H1 (cell line): ENCODE data around the gene PEPD.

Experiments
- CEBPB ChIP-seq: IDR thresholded peaks from 2 replicates; pipeline ENCODE4 v1.6.1; 2012; ENCODE audit warnings: low read depth, low read length
- CREB1 ChIP-seq: IDR thresholded peaks from 2 replicates; pipeline ENCODE4 v1.6.1; 2012; ENCODE audit warnings: inconsistent platforms
- GTF2F1 ChIP-seq: IDR thresholded peaks from 2 replicates; pipeline ENCODE4 v1.6.1; 2012; ENCODE audit warnings: low read depth, low read length, improper control_type of control experiment, borderline replicate concordance
- JUN ChIP-seq: IDR thresholded peaks from 2 replicates; pipeline ENCODE4 v1.6.1; 2011; ENCODE audit warnings: low read depth, mild to moderate bottlenecking, improper control_type of control experiment, low read length
- POLR2A ChIP-seq, 2 experiments: IDR thresholded peaks; 1 replicate in 1 of 2; 2 replicates in 1 of 2; pipeline ENCODE4 v1.6.1; 2011; ENCODE audit warnings: low read depth in 2 of 2, low read length in 2 of 2, mild to moderate bottlenecking in 2 of 2; ENCODE audit errors: control extremely low read depth in 1 of 2
- POLR2AphosphoS5 ChIP-seq: IDR thresholded peaks from 2 replicates; pipeline ENCODE4 v1.6.1; 2011; ENCODE audit warnings: low read depth, low read length
- SRF ChIP-seq: IDR thresholded peaks from 2 replicates; pipeline ENCODE4 v1.6.1; 2011; ENCODE audit warnings: mild to moderate bottlenecking, low read depth, low read length, moderate library complexity
- SUZ12 ChIP-seq: fragments of 200-600 bp; sonication (generic); IDR thresholded peaks from 2 replicates; pipeline ENCODE4 v1.6.1; 2012; ENCODE audit warnings: mild to moderate bottlenecking, inconsistent platforms, low read length, moderate library complexity, mixed read lengths
- TF ChIP-seq, protein P1 (sequence below), 3 experiments: IDR thresholded peaks; 1 replicate in 2 of 3; 2 replicates in 1 of 3; pipeline versions ENCODE4 v1.5.1 to v1.6.1; 2011; ENCODE audit warnings: low read length in 3 of 3, mild to moderate bottlenecking in 3 of 3, inconsistent platforms in 2 of 3, low read depth in 1 of 3, moderate library complexity in 1 of 3; ENCODE audit not compliant: insufficient read depth in 1 of 3; ENCODE audit errors: control extremely low read depth in 1 of 3

DNA sequence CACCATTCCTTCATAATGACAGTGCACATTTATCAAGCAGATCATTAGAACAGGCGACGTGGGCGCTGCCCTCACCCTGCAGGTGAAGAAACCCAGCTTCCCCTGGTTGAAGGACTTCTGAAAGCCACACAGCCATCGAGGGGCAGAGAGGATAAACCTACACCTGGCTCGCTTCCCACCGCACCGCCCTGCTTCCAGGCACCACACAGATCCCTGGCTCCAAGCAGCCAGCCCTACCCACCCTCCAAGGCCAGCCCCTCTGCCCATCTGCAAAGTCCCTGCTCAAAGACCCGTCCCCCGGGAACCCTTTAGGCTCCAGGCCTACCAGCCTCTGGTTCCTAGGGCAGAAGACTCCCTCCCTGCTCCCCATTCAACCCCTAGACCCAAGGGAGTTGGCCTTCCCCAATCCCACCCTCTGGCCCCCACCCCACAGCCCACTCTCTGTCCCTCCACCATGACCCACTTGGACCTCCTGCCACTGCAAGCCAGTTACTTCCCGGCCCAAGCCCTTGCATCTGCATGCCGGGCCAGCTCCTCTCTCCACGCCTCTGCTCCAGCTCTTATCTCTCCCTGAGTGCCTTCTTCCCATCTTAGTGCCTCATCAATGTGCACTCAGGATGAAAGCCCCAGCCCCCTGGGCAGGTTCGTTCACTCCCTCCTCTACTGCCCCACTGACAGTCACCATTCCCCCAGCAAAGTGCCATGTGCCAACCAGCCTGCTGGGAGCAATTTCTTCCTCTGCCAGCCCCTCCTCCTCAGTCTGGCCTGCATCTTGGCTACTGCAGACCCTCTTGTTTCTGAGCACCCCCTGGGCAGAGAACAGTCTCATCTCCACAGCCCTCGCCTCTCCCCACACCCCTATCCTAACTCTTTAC, 28.0 kb downstream of the PEPD start:
- TF ChIP-seq, protein P1, sequence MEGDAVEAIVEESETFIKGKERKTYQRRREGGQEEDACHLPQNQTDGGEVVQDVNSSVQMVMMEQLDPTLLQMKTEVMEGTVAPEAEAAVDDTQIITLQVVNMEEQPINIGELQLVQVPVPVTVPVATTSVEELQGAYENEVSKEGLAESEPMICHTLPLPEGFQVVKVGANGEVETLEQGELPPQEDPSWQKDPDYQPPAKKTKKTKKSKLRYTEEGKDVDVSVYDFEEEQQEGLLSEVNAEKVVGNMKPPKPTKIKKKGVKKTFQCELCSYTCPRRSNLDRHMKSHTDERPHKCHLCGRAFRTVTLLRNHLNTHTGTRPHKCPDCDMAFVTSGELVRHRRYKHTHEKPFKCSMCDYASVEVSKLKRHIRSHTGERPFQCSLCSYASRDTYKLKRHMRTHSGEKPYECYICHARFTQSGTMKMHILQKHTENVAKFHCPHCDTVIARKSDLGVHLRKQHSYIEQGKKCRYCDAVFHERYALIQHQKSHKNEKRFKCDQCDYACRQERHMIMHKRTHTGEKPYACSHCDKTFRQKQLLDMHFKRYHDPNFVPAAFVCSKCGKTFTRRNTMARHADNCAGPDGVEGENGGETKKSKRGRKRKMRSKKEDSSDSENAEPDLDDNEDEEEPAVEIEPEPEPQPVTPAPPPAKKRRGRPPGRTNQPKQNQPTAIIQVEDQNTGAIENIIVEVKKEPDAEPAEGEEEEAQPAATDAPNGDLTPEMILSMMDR (IDR thresholded peaks at IDR 0.05; ENCODE audit: control extremely low read depth in 1 of 3, insufficient read depth in 1 of 3, low read depth in 1 of 3, low read length in 3 of 3): no peak
- TF ChIP-seq GTF2F1 (no peak), POLR2AphosphoS5 (no peak), CEBPB (no peak), SUZ12 (no peak), JUN (no peak), POLR2A (IDR thresholded peaks at IDR 0.05; ENCODE audit: control extremely low read depth in 1 of 2, low read depth in 2 of 2, low read length in 2 of 2) (no peak), CREB1 (no peak), SRF (no peak)
